HL-60 (cell line): ENCODE results near the gene EMID1.

ENCODE experiments used
- POLR2AphosphoS5 ChIP-seq: IDR thresholded peaks from 2 replicates; pipeline ENCODE4 v1.6.1; 2012; ENCODE audit warnings: low read depth
- TF ChIP-seq, protein P1 (sequence below): IDR thresholded peaks from one replicate; pipeline ENCODE4 v1.5.1; 2011; ENCODE audit warnings: low read length, control low read depth, inconsistent platforms; ENCODE audit not compliant: insufficient read depth

GRCh38 chr22:29253561-29254285 is 48.0 kb downstream of the EMID1 start:
- TF ChIP-seq, protein P1, sequence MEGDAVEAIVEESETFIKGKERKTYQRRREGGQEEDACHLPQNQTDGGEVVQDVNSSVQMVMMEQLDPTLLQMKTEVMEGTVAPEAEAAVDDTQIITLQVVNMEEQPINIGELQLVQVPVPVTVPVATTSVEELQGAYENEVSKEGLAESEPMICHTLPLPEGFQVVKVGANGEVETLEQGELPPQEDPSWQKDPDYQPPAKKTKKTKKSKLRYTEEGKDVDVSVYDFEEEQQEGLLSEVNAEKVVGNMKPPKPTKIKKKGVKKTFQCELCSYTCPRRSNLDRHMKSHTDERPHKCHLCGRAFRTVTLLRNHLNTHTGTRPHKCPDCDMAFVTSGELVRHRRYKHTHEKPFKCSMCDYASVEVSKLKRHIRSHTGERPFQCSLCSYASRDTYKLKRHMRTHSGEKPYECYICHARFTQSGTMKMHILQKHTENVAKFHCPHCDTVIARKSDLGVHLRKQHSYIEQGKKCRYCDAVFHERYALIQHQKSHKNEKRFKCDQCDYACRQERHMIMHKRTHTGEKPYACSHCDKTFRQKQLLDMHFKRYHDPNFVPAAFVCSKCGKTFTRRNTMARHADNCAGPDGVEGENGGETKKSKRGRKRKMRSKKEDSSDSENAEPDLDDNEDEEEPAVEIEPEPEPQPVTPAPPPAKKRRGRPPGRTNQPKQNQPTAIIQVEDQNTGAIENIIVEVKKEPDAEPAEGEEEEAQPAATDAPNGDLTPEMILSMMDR = no peak
- TF ChIP-seq POLR2AphosphoS5 = no peak
